Measurements from ENCODE around the gene KHNYN. TPM values are rescaled to one million over a fixed set of nuclear protein-coding genes. Genes with fewer than 3 reads are reported as not detected.
A peak's percentile ranks its signal among the peaks of the same experiment; 100 is the strongest.

Gene KHNYN
- total RNA-seq, 4 donors from 2014 or later = 16.5 to 88.6 (median 66.1) TPM

- Histone ChIP-seq H3K4me3 (peak overlapping the region; percentile 62 to 82), H3K36me3 (no peaks in the 10 kb centered on the region), H3K4me1 (peaks cover 0 to 11% of the 10 kb centered on the region in 2 donors), H3K27ac (peak overlapping the region; percentile 85 to 95), H3K27me3 (no peaks in the 10 kb centered on the region), H3K9me3 (no peaks in the 10 kb centered on the region)
- intact Hi-C loops (cut with DNase I; ENCODE audit: low total_unique reads) = loop anchor here (5.0 to 10.0 kb wide), 3 partner anchors 64 to 196 kb away; partner anchors contain the start of genes ADCY4, GMPR2, NEDD8 and NFATC4
- DNase-seq = peak; percentile 18 to 47
- no peak for TF ChIP-seq CTCF (IDR thresholded peaks at IDR 0.05)
- TF ChIP-seq POLR2A (IDR thresholded peaks at IDR 0.05) = no peak
Observed at GRCh38 chr14:24430682-24431568, 1.2 kb downstream of the KHNYN start.

- TF ChIP-seq CTCF (IDR thresholded peaks at IDR 0.05) (peak; percentile 84 to 92 (median 90)), POLR2A (IDR thresholded peaks at IDR 0.05) (no peak)
- intact Hi-C loops (cut with DNase I; ENCODE audit: low total_unique reads) = loop anchor here (5.0 to 10.0 kb wide), 3 partner anchors 64 to 197 kb away; partner anchors contain the start of genes ADCY4, GMPR2, NEDD8 and NFATC4
- Histone ChIP-seq H3K4me3 (no peak overlapping the region), H3K36me3 (no peaks in the 10 kb centered on the region), H3K27me3 (no peaks in the 10 kb centered on the region), H3K9me3 (no peaks in the 10 kb centered on the region), H3K27ac (peak overlapping the region; percentile 85 to 95), H3K4me1 (peaks cover 0 to 11% of the 10 kb centered on the region in 2 donors)
- peak; percentile 88 to 91 for DNase-seq
Observed at GRCh38 chr14:24431569-24432258, 2.0 kb downstream of the KHNYN start.

- H3K27me3 ChIP-seq = no peaks in the 10 kb centered on the region
- peak overlapping the region; percentile 10 to 95 for H3K27ac ChIP-seq
- no peaks in the 10 kb centered on the region for H3K36me3 ChIP-seq
- peak in 1 of 2 donors; percentile 30 for DNase-seq
- intact Hi-C loops (cut with DNase I; ENCODE audit: low total_unique reads) = loop anchor here (5.0 to 10.0 kb wide), 3 partner anchors 65 to 198 kb away; partner anchors contain the start of genes ADCY4, GMPR2, NEDD8 and NFATC4
- TF ChIP-seq POLR2A (IDR thresholded peaks at IDR 0.05) = no peak
- no peak for TF ChIP-seq CTCF (IDR thresholded peaks at IDR 0.05)
- no peaks in the 10 kb centered on the region for H3K9me3 ChIP-seq
- no peak overlapping the region for H3K4me3 ChIP-seq
- H3K4me1 ChIP-seq = peaks cover 0 to 11% of the 10 kb centered on the region in 2 donors
Observed at GRCh38 chr14:24432259-24433131, 2.7 kb downstream of the KHNYN start.

- TF ChIP-seq POLR2A (IDR thresholded peaks at IDR 0.05) = no peak
- TF ChIP-seq CTCF (IDR thresholded peaks at IDR 0.05) = no peak
- intact Hi-C loops (cut with DNase I; ENCODE audit: low total_unique reads) = loop anchor here (5.0 to 10.0 kb wide), 3 partner anchors 67 to 199 kb away; partner anchors contain the start of genes ADCY4, GMPR2, NEDD8 and NFATC4
- no peak for DNase-seq
- no peaks in the 10 kb centered on the region for H3K36me3 ChIP-seq
- no peak overlapping the region for H3K4me3 ChIP-seq
- H3K4me1 ChIP-seq = peaks cover 0 to 11% of the 10 kb centered on the region in 2 donors
- no peaks in the 10 kb centered on the region for H3K9me3 ChIP-seq
- H3K27ac ChIP-seq = no peak overlapping the region
- H3K27me3 ChIP-seq = no peaks in the 10 kb centered on the region
Observed at GRCh38 chr14:24434036-24434435, 4.3 kb downstream of the KHNYN start.
